ENCODE results near the gene PLEKHG2.
A peak's percentile ranks its signal among the peaks of the same experiment; 100 is the strongest.

PLEKHG2 gene

DNA sequence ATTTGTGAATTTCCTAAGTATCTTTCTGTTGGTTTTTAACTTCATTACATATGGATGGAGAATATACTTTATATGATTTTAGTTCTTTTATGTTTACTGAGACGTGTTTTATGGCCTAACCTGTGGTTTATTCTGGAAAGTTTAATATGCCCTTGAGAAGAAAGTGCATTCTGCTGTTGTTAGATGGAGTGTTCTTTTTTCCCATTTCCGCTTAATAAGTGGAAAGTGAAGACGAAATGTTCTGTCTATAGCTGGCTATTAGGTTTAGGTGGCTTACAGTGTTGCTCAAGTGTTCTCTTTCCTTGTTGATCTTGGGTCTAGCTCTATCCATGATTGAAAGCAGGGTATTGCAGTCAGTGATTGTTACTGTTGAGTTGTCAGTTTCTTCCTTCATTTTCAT is 50.9 kb downstream of the PLEKHG2 start:
- no peak for DNase-seq

DNA sequence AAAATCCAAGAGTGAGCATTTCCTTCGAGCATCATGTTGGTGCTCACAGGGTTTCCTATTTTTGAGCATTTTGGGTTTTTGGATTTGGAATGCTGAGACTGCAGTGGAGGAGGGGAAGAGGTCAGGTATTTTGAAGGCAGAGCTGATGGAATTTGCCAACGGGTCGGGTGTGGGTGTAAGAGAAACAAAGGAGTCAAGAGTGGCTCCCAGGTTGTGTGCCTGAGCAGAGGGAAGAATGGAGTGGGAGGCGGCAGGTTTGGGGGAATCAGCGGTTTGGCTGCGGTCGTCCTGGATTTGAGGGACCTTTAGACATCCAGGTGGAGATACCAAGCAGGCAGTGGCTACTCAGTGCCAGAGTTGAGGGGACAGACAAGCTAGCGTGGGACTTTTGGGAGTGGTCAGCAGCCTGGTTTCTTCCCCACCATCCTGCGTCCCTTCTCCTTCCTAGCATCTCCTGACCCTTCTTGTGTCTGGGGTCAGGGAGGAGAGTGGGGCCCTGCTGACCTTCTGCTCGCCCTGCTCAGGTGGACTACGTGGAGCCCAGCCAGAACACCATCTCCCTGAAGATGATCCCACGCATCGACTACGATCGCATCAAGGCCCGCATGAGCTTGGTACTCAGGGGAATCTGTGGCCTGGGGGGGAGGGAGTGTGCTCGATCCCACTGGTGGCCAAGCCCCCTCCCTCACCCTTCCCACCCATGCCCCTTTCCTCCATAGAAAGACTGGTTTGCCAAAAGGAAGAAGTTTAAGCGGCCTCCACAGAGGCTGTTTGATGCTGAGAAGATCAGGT is 53.7 kb downstream of the PLEKHG2 start:
- DNase-seq: no peak

DNA sequence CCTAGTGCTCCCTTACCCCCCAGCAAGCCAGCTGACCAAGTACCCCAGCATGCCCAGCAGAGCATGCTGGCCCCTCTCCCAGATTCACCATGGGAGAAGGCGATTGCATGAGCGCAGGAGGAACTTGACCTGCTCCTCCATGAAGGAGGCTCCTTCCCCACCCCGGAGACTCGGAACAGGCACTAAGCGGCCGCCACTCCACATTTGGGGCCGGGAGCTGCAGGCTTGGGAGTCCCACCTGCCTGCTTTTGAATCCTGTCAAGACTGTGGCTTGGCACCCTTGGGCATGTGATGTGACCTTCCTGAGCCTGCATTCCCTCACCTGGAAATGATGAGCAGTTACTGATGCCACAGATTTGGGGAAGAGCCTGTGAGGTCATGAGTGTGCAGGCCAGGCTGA is 55.5 kb downstream of the PLEKHG2 start:
- no peak for DNase-seq

DNA sequence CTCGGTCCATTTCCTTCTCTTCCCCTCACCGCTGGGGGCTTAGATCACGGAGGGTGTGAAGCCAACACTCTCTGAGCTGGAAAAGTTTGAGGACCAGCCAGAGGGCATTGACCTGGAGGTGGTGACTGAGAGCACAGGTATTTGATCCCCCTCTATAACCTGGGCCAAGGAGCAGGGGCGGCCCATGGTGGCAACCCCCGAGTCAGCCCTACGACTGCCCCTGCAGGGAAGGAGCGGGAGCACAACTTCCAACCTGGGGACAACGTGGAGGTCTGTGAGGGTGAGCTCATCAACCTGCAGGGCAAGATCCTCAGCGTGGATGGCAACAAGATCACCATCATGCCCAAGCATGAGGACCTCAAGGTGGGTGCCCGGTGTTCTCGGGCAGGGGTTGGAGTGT is 56.6 kb downstream of the PLEKHG2 start:
- DNase-seq: no peak

DNA sequence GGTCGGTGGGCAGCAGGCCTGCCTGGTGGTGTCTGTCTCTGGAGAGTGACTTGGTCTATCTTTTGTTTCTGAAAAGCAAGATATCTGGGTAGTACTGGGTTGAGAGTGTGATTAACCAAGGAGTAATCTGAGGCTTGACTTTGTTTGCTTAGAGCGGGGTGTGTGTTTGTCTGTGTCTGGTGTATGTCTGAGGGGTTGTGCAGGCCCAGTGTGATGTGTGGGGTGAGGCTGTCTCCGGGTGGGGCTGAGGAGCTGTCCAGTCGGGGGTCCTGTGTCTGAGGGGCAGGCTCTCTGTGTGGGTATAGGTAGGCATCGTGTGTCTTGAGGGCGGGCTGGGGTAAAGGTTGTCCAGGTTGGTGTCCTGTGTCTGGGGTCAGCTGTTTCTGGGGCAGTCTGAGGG is 57.1 kb downstream of the PLEKHG2 start:
- DNase-seq: no peak

DNA sequence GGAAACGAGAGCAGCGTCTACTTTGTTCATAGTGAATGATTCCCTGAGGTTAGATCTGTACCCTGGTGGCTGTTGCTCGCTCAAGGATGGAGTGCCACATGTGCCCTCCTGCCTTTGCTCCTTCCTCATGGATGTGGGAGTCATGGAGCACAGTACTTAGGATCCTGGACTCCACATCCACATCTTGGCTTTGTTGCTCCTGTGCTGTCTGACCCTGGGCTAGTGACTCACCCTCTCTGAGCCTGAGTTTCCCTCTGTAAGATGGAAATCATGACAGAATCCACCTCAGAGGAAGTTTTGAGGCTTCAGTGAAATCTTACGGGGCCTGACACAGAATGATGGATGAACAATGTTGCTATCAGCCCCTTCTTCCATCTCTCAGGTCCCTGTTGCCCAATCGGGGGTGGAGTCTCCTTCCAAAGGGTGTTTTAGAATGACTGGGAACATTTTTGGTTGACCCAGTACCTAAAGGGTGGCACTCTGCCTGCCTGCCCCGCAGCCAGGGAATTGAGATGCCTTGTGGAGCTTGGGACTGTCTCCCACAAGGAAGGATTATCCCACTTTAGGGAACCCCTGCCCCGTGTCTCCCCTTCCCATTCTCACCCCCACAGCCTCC is 58.4 kb downstream of the PLEKHG2 start:
- no peak for DNase-seq

DNA sequence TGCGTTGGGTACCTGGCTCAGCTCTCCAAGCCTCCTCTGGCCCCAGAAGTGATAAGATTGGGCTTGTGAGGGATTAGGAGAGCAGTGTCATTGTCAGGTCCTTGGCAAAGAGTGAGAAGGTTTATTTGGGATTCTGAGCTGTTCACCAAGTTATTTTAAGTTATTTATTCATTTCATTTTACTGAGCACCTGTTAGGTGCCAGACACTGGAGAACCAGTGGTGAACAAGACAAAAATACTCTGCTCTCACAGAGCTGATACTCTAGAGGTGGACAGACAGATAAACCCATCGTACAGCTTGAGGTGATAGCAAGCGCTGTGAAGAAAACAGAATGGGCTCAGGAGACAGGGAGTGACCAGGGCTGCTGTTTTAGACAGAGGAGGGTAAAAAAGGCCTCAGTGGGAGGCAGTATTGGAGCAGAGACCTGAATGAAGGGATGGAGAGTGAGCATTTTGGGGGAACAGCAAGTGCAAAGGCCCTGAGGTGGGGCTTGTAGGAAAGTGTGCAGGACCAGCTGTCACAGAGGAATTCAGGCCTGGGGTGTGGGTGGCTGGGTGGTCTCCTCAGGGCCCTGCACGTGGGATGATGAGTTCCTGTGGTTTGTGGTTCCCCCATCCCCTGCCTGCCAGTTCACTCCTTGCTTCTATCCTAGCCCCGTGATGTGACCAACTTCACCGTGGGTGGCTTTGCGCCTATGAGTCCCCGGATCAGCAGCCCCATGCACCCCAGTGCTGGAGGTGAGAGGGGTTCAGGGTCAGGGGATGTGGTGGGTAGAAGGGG is 59.5 kb downstream of the PLEKHG2 start:
- no peak for DNase-seq

DNA sequence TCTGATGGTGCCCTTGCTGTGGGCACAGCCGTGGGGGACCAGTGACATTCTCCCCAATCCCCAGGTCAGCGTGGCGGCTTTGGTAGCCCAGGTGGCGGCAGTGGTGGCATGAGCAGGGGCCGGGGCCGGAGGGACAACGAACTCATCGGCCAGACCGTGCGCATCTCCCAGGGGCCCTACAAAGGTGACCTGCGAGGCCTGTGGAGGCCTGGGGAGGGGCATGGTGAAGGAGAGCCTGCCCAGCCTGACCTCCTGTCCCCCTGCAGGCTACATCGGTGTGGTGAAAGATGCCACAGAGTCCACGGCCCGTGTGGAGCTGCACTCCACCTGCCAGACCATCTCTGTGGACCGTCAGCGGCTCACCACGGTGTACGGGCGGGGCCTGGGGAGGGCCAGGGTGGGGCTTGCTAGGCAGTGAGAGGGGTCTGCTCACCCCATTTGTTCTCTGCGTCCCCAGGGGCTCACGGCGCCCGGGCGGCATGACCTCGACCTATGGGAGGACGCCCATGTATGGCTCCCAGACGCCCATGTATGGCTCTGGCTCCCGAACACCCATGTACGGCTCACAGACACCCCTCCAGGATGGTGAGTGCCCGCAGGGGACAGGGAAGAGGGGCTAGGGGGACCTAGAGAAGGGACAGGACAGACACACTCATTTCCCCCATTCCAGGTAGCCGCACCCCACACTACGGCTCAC is 60.4 kb downstream of the PLEKHG2 start:
- no peak for DNase-seq

DNA sequence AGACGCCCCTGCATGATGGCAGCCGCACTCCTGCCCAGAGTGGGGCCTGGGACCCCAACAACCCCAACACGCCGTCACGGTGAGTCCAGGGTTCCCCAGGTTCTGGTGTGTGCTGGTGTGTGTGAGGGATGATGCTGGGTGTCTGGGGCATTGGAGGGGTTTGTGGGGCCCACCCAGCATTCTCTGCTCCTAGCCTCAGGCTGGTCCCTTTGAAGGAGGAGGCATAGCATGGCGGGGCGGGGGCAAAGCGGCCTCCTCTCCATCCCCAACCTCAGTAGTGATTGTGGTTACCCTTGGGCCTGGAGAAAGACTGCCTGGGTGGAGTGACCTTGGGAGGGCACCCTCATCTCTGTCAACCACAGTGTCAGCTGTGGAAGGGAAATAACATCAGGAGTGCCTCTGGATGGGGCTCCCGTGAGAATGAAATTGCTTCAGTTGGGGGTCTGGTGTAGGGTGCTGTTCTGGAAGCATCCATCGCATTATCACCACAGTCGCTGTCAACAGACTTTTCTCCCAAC is 61.0 kb downstream of the PLEKHG2 start:
- DNase-seq: no peak

DNA sequence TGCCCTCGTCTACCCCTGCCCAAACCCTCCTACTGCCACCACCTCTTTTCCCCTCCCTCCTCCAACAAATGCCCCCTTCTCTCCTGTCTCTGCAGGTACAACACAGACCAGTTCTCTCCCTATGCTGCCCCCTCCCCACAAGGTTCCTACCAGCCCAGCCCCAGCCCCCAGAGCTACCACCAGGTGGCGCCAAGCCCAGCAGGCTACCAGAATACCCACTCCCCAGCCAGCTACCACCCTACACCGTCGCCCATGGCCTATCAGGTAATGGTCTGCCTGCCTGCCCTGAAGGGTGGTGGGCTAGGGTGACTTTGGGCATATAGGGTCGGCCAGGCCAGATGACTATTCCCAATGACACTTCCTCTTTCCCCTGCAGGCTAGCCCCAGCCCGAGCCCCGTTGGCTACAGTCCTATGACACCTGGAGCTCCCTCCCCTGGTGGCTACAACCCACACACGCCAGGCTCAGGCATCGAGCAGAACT is 61.7 kb downstream of the PLEKHG2 start:
- DNase-seq: peak; percentile 47 to 85

DNA sequence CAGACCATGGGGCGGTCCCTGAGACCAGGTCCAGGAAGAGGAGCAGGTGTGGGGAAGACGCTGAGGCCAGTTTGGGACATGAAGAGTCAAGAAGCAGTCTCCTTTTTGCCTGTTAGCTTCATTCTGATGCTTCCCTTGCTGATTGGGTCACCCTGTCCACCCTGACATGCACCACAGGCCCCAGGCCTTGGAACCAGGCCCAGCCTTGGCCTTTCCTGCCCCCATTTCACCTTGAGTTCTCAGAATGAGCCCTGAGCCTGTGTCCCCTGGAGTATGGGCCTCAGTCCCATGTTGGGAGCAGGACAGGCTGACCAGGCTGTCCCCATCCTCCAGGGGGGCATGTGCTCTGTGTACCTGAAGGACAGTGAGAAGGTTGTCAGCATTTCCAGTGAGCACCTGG is 63.3 kb downstream of the PLEKHG2 start:
- DNase-seq: no peak
